ENCODE results near the gene RCC2.
"Not testable (repeated sequence)": the region's sequence is repeated elsewhere in the genome, so short reads cannot be mapped to it uniquely, and the experiment has no call there.

Gene RCC2

DNA sequence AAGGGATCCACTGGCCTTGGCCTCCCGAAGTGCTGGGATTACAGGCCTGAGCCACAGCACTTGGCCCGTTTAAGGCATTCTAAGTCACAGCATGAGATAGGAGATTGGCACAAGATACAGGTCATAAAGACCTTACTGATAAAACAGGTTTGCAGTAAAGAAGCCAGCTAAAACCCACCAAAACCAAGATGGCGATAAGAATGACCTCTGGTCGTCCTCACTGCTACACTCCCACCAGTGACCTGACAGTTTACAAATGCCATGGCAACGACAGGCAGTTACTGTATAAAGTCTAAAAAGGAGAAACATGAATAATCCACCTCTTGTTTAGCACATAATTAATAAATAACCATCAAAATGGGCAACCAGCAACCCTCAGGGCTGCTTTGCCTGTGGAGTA is 33.3 kb upstream of the RCC2 start:
- no peak for TF ChIP-seq CTCF (IDR thresholded peaks at IDR 0.05; ENCODE audit: insufficient read depth, low read depth, low read length, missing control alignments)
- no peak for DNase-seq (ENCODE audit: low read depth)
- no peak overlapping the region for H3K4me3 ChIP-seq (ENCODE audit: low read depth, low read length)

GRCh38 chr1:17471393-17471792 is 31.9 kb upstream of the RCC2 start:
- H3K4me3 ChIP-seq (ENCODE audit: low read depth, low read length): no peak overlapping the region
- DNase-seq (ENCODE audit: low read depth): no peak
- no peak for TF ChIP-seq CTCF (IDR thresholded peaks at IDR 0.05; ENCODE audit: insufficient read depth, low read depth, low read length, missing control alignments)

GRCh38 chr1:17470021-17470799 is 30.7 kb upstream of the RCC2 start:
- H3K4me3 ChIP-seq (ENCODE audit: low read depth, low read length): no peak overlapping the region
- TF ChIP-seq CTCF (IDR thresholded peaks at IDR 0.05; ENCODE audit: insufficient read depth, low read depth, low read length, missing control alignments): no peak
- DNase-seq (ENCODE audit: low read depth): no peak

- DNase-seq (ENCODE audit: low read depth); H3K4me3 ChIP-seq (ENCODE audit: low read depth, low read length): not testable (repeated sequence)
Measured at GRCh38 chr1:17468357-17469265, 29.1 kb upstream of the RCC2 start.

- DNase-seq (ENCODE audit: low read depth): no peak
- no peak for TF ChIP-seq CTCF (IDR thresholded peaks at IDR 0.05; ENCODE audit: insufficient read depth, low read depth, low read length, missing control alignments)
- no peak overlapping the region for H3K4me3 ChIP-seq (ENCODE audit: low read depth, low read length)
Measured at GRCh38 chr1:17466359-17466758, 26.9 kb upstream of the RCC2 start.

- TF ChIP-seq CTCF (IDR thresholded peaks at IDR 0.05; ENCODE audit: insufficient read depth, low read depth, low read length, missing control alignments): no peak
- no peak for DNase-seq (ENCODE audit: low read depth)
Measured at GRCh38 chr1:17465228-17465627, 25.8 kb upstream of the RCC2 start.

DNA sequence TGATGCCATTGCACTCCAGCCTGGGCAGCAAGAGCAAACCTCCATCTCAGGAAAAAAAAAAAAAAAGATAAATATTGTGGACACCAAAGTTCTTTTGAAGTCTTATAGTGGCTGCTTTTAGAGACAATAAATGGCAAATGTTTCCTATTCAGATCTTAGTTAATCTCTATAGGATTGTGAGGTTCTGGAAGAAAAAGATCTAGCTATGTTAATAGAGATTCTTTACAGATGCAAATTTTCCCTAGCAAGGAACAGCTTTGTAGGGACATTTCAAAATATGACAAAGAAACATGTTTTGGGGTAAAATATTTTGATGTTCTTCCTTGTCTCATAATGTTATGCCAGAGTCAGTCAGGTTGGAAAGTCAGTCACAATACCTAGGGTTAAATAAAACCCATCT is 24.5 kb upstream of the RCC2 start:
- no peak for DNase-seq (ENCODE audit: low read depth)
- TF ChIP-seq CTCF (IDR thresholded peaks at IDR 0.05; ENCODE audit: insufficient read depth, low read depth, low read length, missing control alignments): no peak
- H3K4me3 ChIP-seq (ENCODE audit: low read depth, low read length): no peak overlapping the region

More at GRCh38 chr1:17465228-17465627, 25.8 kb upstream of the RCC2 start:
- no peak overlapping the region for H3K4me3 ChIP-seq (ENCODE audit: low read depth, low read length)
